Right cardiac atrium (tissue), 5 donors: Measurements from ENCODE around the gene CHMP4B. TPM values are rescaled to one million over a fixed set of nuclear protein-coding genes. Genes with fewer than 3 reads are reported as not detected.
A peak's percentile ranks its signal among the peaks of the same experiment; 100 is the strongest.

Source experiments
- ATAC-seq, 2 donors: fragments of 200-7000 bp; cut with Tn5 transposase; one replicate each; pipeline versions ENCODE4 v1.8.0 to v1.9.1; 2020; ENCODE audit warnings: moderate library complexity in 2 of 2, mild to moderate bottlenecking in 1 of 2
- DNase-seq, 3 donors: peaks; one replicate each; pipeline ENCODE4 v3.0.0-alpha.2; 2020
- H3K27ac ChIP-seq: one replicate; pipeline ENCODE4 v1.5.1; 2013; ENCODE audit warnings: mild to moderate bottlenecking, low read length, control low read depth, moderate library complexity
- H3K27me3 ChIP-seq: one replicate; pipeline ENCODE4 v1.6.1; 2013; ENCODE audit not compliant: control insufficient read depth, insufficient read depth
- H3K4me1 ChIP-seq: one replicate; pipeline ENCODE4 v1.6.1; 2013; ENCODE audit warnings: low read length; ENCODE audit not compliant: control insufficient read depth, insufficient read depth
- H3K4me3 ChIP-seq: one replicate; pipeline ENCODE4 v1.5.1; 2013; ENCODE audit warnings: low read length, control low read depth
- H3K9me3 ChIP-seq: one replicate; pipeline ENCODE4 v1.6.1; 2013; ENCODE audit warnings: low read length; ENCODE audit not compliant: control insufficient read depth
- WGBS: extraction: QIAGEN DNeasy Blood & Tissue Kit; methylation state at CpG from one replicate; pipeline ENCODE4 v1.1.7; 2013; 5-methylcytosine and 5-hydroxymethylcytosine counted together
- intact Hi-C, 4 donors: fragments of 100-400 bp; cut with DNase I; formaldehyde crosslinking; loops; one replicate each; pipeline versions ENCODE4 v1.11.0 to v1.14.0; 2022 to 2023
- polyA plus RNA-seq: library from polyadenylated mRNA; stranded (reverse); fragments of 200-250 nt; gene quantifications from one replicate; pipeline ENCODE4 v1.2.3, GENCODE V29; 2013
- total RNA-seq, 4 donors: library from RNA; stranded (reverse); fragmentation: NEBNext Ultra II Directional; extraction: Animal tissue kit (Norgen Biotek cat#: 25700); gene quantifications; one replicate each; pipeline ENCODE4 v1.2.1, GENCODE V29; 2021
- donor health status: healthy with polysubstance abuse.
- donor health status: DM: no; HTN: yes; CAD: no.
- donor health status: DM: no; HTN: no; CAD: no.
- donor health status: DM: no; HTN: yes; CAD: no; lungs with severe emphysema.
- donor health status: DM: yes; HTN: yes; CAD: no.

Gene CHMP4B
- total and polyA plus RNA-seq, 5 donors = 88.3 to 126 (median 91.9) TPM

- intact Hi-C loops = no loop called here
- Histone ChIP-seq H3K9me3 (no peaks in the 10 kb centered on the region), H3K27ac (no peak overlapping the region), H3K4me1 (peaks cover 18% of the 10 kb centered on the region), H3K4me3 (no peak overlapping the region), H3K27me3 (no peaks in the 10 kb centered on the region)
- no peak for DNase-seq
- ATAC-seq = peak in 1 of 2 donors; percentile 37
- WGBS = 76% methylated on average over 1 of the region's 1 CpG
These were observed 9.2 kb downstream of the CHMP4B start for GRCh38 chr20:33820362-33820761.

- H3K27ac ChIP-seq = no peak overlapping the region
- intact Hi-C loops = no loop called here
- no peaks in the 10 kb centered on the region for H3K27me3 ChIP-seq
- ATAC-seq = no peak
- no peak for DNase-seq
- peaks cover 23% of the 10 kb centered on the region for H3K4me1 ChIP-seq
- WGBS = 90% methylated on average over 4 of the region's 4 CpGs
- no peaks in the 10 kb centered on the region for H3K9me3 ChIP-seq
- H3K4me3 ChIP-seq = no peak overlapping the region
These were observed 10.2 kb downstream of the CHMP4B start for GRCh38 chr20:33821270-33821836.

GRCh38 chr20:33822423-33822822, 11.3 kb downstream of the CHMP4B start:
- Histone ChIP-seq H3K27me3 (no peaks in the 10 kb centered on the region), H3K27ac (no peak overlapping the region), H3K4me1 (peaks cover 24% of the 10 kb centered on the region), H3K9me3 (no peaks in the 10 kb centered on the region), H3K4me3 (no peak overlapping the region)
- intact Hi-C loops = no loop called here
- ATAC-seq (peak; percentile 66 to 67), DNase-seq (no peak)
- 59% methylated on average over 5 of the region's 5 CpGs for WGBS

GRCh38 chr20:33822991-33823390, 11.8 kb downstream of the CHMP4B start:
- Histone ChIP-seq H3K9me3 (no peaks in the 10 kb centered on the region), H3K27me3 (no peaks in the 10 kb centered on the region), H3K4me3 (no peak overlapping the region), H3K27ac (no peak overlapping the region), H3K4me1 (peaks cover 25% of the 10 kb centered on the region)
- intact Hi-C loops = no loop called here
- ATAC-seq (no peak), DNase-seq (no peak)
- WGBS = 96% methylated on average over 5 of the region's 5 CpGs

GRCh38 chr20:33824852-33825251, 13.7 kb downstream of the CHMP4B start:
- no peak for ATAC-seq
- DNase-seq = no peak
- H3K27me3 ChIP-seq = no peaks in the 10 kb centered on the region
- peaks cover 29% of the 10 kb centered on the region for H3K4me1 ChIP-seq
- 97% methylated on average over 1 of the region's 1 CpG for WGBS
- no peaks in the 10 kb centered on the region for H3K9me3 ChIP-seq
- H3K4me3 ChIP-seq = no peak overlapping the region
- no peak overlapping the region for H3K27ac ChIP-seq
- intact Hi-C loops = no loop called here

- H3K27me3 ChIP-seq = no peaks in the 10 kb centered on the region
- DNase-seq = no peak
- WGBS = 95% methylated on average over 3 of the region's 3 CpGs
- H3K9me3 ChIP-seq = no peaks in the 10 kb centered on the region
- ATAC-seq = no peak
- H3K4me3 ChIP-seq = no peak overlapping the region
- H3K4me1 ChIP-seq = peaks cover 36% of the 10 kb centered on the region
- no peak overlapping the region for H3K27ac ChIP-seq
- intact Hi-C loops = no loop called here
These were observed 14.5 kb downstream of the CHMP4B start for GRCh38 chr20:33825340-33826269.

- no peak for ATAC-seq
- Histone ChIP-seq H3K27me3 (no peaks in the 10 kb centered on the region), H3K27ac (no peak overlapping the region), H3K9me3 (no peaks in the 10 kb centered on the region), H3K4me3 (no peak overlapping the region), H3K4me1 (peaks cover 36% of the 10 kb centered on the region)
- intact Hi-C loops = no loop called here
- DNase-seq = no peak
- 85% methylated on average over 5 of the region's 5 CpGs for WGBS
These were observed 15.2 kb downstream of the CHMP4B start for GRCh38 chr20:33826270-33826897.

- Histone ChIP-seq H3K4me3 (no peak overlapping the region), H3K9me3 (no peaks in the 10 kb centered on the region), H3K27me3 (no peaks in the 10 kb centered on the region), H3K4me1 (peaks cover 41% of the 10 kb centered on the region), H3K27ac (no peak overlapping the region)
- WGBS = 76% methylated on average over 2 of the region's 2 CpGs
- DNase-seq = no peak
- intact Hi-C loops = no loop called here
- ATAC-seq = no peak
These were observed 16.0 kb downstream of the CHMP4B start for GRCh38 chr20:33827109-33827508.

GRCh38 chr20:33827634-33828325, 16.6 kb downstream of the CHMP4B start:
- 79% methylated on average over 4 of the region's 4 CpGs for WGBS
- no peak overlapping the region for H3K27ac ChIP-seq
- no peak overlapping the region for H3K4me3 ChIP-seq
- DNase-seq (no peak), ATAC-seq (no peak)
- intact Hi-C loops = no loop called here
- no peaks in the 10 kb centered on the region for H3K27me3 ChIP-seq
- H3K9me3 ChIP-seq = no peaks in the 10 kb centered on the region
- peaks cover 42% of the 10 kb centered on the region for H3K4me1 ChIP-seq

GRCh38 chr20:33828326-33828844, 17.2 kb downstream of the CHMP4B start:
- no peak overlapping the region for H3K4me3 ChIP-seq
- intact Hi-C loops = no loop called here
- whole genome bisulfite sequencing = 52% methylated on average over 9 of the region's 9 CpGs

More at GRCh38 chr20:33828326-33828844, 17.2 kb downstream of the CHMP4B start:
- ATAC-seq = no peak
- no peaks in the 10 kb centered on the region for H3K9me3 ChIP-seq
- H3K4me1 ChIP-seq = peaks cover 48% of the 10 kb centered on the region
- H3K27ac ChIP-seq = peak overlapping the region; percentile 6
- no peaks in the 10 kb centered on the region for H3K27me3 ChIP-seq
- no peak for DNase-seq
